Fibroblast of skin of left biceps (primary cell): ENCODE results near the gene BSG.
"Not testable (repeated sequence)": the region's sequence is repeated elsewhere in the genome, so short reads cannot be mapped to it uniquely, and the experiment has no call there.

Experiments
- DNase-seq, 2 experiments: peaks; one replicate each; pipeline ENCODE4 v3.0.0-alpha.2; 2013; ENCODE audit warnings: low read depth in 2 of 2

Gene BSG

DNA sequence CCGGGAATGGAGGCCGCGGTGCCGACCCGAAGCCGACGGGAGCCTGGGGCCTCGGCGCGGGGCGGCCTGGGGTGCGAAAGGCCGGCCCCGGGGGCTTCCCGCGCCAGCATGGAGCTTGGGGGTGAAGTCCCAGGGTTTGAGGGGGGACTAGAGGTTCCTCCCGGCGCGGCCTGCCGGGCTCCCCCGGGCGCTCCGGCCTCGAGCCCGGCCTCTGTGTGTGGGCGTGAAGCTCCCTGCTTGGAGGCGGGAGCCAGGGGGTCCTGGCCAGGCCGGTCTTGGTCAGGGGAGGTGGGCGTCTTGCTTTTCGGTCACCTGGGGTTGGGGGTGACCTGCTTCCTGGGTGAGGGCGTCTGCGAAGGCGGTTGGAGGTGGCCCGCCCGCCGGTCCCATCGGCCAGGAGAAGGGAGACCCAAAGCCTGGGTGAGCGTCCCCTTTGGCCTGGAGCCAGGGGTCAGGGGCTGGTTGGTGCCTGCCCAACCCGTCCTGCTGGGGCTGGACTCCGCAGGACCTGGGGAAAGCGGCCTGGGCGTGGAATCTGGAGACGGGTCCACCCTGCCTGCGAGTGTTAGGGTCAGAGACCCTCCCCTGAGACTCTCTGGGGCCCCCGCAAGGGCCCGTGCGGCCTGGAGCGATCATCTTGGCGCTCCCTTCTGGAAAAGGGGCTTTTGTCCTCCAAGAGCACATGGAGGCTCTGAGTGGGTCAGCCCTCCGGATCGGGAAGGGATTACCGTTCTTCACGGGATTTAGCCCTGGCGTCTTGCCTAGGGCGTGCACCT, 535 bp downstream of the BSG start:
- DNase-seq, result no peak

DNA sequence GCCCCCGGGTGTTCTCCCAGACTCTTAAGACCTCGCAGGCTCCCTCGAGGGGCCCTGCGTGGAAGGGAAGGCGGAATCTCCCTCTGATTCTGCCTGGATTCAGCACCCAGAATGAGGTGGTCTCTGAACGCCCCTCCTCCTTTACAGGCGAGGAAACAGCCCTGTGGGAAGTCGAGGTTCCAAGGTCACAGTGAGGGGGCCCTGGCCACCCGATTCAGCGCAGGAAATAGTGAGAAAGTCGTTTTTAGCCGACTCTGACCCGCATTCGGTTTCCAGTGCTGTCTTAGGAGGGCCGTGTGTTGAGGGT, 1.1 kb downstream of the BSG start:
- no peak for DNase-seq

DNA sequence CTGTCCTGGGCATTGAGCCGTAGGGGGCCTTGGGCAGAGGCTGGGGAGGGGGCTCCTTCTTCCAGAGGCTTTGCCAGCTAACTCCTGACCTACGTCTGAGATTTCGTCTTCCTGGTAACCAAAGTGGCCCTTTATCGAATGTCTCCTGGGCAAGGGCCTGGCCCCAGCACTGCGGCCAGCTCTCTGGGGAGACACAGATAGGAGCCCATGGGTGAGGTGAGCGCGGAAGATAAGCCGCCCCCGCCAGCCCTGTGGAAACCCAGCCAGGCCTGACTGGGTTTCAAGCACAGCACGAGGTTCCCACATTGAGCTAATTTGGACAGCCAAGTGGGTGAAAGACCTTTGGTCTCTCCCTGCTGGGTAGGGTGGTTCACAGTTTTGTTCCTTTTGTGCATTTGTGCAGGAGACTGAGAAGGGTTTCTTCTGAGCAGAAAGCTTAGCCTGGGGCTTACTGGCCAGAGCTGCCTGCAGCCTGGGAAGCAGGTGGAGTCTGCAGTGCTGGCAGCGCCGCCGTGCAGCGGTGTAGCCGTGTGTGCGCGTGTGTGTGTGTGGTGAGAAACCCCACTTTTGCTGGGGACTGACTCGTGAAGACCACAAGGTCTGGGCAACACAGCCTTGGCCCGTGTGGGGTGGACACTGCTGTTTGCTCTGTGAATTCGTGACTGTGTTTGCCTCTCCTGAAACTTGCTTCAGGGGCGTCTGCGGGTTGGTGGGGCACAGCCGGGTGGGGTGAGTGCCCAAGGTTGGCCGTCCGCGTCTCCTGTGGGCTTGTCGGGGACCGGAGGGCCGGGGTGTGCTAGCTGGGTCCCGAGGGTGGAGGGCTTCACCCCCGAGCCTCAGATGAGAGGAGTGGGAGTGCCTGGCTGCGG, 2.5 kb downstream of the BSG start:
- no peak for DNase-seq

DNA sequence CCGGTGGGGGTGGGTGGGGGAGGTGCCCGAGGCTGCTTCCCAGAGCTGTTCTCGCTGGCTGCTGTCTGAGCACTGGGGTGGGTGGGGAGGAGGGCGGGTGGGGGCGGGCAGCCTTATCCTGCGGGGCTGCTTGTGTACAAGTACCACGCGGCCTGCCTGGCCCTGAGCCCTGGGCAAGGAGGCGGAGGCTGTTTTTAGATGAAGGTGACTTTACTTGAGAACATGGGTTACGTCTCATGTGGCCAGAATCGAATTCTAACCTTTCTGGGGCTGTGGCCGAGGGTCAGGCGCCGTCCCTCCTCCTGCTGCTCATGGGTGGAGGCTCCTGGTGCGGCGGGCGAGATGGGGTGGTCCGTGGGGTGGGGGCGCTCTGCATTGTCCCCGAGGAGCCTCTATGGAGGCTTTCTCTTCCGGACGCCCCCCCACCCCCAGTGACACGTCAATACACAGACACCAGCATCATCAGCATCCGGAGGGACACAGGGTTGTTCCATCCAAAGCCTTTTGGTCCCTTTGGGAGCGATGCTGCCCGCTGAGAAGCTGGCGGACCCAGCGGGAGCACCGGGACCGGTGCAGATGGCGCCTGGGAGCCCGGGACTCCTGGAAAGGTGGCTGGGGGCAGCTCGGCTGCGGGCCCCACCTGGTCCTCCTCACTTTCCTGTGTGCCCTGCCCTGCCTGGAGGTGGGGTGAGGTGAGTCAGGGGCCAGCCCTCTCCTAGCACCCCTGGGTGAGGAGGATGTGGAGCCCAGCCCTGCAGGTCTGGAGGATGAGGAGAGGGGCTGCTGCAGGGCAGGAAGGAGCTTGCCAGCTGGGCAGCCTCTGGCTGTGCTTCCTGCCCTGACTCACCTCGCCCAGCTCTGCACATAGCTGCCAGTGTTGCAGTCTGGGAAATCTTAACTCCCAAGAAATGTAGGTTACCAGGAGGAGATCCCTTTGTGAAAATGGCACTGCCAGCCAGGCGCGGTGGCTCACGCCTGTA, 3.4 kb downstream of the BSG start:
- DNase-seq, result no peak

DNA sequence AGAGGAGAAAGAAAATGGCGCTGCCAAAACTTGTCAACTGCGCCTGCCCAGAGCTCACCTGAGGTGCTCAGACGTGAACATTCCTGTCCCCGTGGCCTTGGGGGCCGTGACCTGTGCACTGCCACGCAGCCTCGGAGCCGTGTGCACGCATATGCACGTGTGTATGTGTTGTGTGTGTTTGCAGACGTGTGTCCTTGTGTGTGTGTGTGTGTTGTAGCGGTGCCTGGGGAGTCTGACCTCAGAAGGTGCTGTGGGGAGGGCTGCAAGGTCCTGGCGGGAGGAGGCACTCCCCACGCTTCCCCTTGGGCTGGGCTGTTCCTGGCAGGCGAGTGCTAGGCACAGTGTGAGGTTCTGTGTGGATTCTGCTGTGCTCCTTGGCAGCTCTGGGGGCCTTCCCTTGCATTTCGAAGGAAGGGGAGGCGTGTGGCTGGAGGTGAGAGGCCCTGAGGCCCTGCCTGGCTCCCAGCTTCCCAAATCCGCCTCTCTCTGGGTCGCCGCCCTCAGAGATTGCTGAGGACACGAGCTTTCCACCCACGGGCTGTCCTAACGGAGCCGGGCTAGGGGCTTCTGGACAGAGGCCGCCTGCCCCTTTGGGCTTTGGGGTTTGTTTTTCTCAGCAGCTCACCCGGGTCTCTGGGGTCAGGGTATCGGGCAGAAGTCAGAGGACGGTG, 4.5 kb downstream of the BSG start:
- DNase-seq, result no peak

GRCh38 chr19:577439-578392, 5.3 kb downstream of the BSG start:
- DNase-seq, result no peak

GRCh38 chr19:579111-579841, 6.9 kb downstream of the BSG start:
- no peak for DNase-seq

- DNase-seq, result no peak
These were observed 7.4 kb downstream of the BSG start for GRCh38 chr19:579842-580155.

DNA sequence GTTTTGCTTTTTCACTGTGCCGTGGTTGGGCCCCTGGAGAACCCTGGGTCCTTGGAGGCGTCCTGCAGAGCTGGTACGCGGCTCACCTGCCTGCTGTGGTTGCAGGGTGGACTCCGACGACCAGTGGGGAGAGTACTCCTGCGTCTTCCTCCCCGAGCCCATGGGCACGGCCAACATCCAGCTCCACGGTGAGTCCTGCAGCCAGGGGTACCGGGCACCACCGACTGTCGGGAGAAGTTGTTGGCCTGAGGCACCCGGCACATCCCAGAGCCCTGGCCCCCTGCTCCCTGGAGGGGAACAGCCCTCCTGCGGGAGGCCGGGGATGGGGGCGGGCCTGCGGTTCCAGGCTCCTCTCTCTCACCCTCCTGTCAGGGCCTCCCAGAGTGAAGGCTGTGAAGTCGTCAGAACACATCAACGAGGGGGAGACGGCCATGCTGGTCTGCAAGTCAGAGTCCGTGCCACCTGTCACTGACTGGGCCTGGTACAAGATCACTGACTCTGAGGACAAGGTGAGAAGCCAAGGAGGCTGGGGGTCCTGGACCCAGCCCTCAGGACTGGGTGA, 8.0 kb downstream of the BSG start:
- DNase-seq, result no peak

DNA sequence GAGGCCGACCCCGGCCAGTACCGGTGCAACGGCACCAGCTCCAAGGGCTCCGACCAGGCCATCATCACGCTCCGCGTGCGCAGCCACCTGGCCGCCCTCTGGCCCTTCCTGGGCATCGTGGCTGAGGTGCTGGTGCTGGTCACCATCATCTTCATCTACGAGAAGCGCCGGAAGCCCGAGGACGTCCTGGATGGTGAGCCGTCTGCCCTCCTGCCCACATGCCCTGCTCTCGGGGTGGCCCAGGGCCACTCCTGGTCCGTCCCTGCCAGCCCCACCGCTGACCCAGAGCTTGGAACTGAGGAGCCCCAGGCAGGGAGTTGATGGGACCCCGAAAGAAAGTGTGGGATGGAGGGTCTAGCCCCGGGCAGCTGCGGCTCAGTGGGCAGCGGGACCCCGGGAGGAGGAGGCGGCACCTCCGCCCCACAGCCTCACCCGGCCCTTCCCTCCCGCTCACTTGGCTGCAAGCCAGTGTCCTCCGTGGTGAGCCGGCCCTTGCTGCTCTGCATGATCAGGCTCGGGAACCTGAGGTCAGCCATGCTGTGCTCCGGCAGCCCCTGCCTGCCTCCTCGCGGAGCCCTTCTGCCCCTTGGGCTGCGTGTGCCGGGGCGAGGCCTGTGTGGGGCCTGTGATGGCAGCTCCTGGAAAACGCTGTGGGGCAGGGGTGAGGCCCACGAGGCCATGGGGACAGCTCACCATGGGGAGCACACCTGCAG, 9.2 kb downstream of the BSG start:
- DNase-seq, result no peak

- DNase-seq, result no peak
These were observed 10.3 kb downstream of the BSG start for GRCh38 chr19:582497-583197.

DNA sequence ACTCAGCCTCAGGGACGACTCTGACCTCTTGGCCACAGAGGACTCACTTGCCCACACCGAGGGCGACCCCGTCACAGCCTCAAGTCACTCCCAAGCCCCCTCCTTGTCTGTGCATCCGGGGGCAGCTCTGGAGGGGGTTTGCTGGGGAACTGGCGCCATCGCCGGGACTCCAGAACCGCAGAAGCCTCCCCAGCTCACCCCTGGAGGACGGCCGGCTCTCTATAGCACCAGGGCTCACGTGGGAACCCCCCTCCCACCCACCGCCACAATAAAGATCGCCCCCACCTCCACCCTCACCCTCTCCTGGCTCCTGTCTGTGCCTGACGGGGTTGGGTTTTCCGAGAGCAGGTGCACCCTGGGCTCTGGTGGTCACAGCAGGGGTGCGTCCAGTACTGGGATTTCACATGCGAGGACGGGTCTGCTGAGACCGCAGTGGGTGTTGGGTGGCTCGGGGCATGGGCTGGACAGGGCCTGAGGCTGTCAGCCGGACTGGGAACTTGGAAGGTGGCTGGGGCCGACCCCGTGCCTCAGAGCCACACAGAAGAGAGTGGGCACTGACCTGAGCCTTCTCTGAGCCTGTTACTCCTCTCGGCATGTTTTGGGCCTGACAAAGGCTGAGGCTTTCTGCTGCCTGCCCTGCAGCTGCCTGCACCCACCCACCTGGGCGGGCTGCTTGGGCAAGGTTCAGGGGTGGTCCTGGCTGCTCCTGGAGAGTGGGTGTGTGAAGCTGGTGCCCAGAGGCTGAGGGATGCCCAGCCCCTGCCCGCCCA, 11.0 kb downstream of the BSG start:
- no peak for DNase-seq

- no peak for DNase-seq
These were observed 11.5 kb downstream of the BSG start for GRCh38 chr19:583968-584239.

DNA sequence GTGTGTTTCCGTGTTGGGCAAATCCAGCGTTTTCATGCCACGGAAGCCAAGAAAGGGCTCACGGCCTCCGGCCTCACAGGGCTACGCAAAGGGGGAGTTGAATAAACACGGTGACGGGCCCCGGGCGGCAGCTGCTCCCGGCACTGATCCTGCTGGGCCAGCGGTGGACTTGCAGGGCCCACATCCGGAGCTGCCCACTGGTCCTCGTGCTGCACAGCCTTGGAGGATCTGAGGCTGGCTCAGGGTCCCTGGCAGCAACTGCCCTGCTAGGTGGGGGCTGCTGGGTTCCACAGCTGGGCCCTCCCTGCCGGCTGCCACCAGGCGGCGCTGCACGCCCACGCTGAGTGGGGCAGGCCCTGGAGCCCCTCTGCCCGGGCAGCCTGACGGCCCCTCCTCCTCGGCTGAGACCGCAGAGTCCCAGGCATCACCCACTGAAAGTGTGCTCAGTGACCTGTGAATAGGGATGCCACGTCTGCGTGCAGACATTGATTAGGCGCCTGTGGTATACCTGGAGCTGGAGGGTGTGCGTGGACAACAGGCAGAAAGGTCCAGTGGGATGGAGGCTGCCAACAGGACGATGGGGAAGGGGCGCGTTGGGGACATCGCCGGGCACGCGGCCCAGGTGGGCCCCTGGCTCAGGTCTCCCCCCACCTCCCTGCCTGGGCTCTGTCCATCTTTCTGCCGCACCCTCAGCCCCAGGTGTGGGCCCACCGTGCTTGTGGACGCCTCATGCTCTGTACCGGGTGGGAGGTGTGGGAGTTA, 12.0 kb downstream of the BSG start:
- DNase-seq, result no peak

- DNase-seq, result not testable (repeated sequence)
These were observed 12.8 kb downstream of the BSG start for GRCh38 chr19:585146-585545.

DNA sequence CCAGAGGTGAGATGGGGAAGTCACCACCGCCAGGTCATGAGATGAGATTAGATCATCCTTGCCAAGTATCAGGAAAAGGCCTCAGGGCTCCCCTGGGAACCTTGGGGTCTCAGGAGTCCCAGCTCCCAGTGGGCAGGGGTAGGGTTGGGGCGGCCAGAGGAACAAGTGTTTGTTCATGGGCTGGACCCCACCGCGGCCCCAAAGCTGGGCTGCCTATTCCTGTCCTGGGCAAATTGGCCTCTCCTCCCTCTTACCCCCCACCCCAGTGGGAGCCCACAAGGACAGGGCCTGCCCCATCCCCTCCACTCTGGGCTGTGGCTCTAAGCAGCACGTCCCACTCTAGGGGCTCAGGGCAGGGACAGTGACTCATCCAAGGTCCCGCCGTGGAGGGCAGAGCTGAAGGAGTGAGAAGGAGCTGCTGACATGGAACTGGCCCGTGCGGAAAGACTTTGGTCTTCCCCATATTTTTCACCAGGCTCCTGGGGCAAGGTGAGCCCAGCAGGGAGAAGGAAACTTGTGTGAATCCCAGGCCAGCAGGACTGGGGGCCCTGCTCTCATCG, 13.2 kb downstream of the BSG start:
- no peak for DNase-seq
